AG10803 (cell line): ENCODE measurements around the gene KRT74.

Experiments
- DNase-seq: peaks from one replicate; pipeline ENCODE4 v3.0.0; 2010; ENCODE audit warnings: low read depth
- H3K4me3 ChIP-seq: 2 replicates; pipeline ENCODE4 v1.5.1; 2011; ENCODE audit warnings: mild to moderate bottlenecking, low read length, control low read depth
- TF ChIP-seq, protein P1 (sequence below): conservative IDR thresholded peaks from 2 replicates; pipeline ENCODE4 v1.5.1; 2011; ENCODE audit warnings: mild to moderate bottlenecking, low read length, control low read depth, inconsistent platforms

Gene KRT74

DNA sequence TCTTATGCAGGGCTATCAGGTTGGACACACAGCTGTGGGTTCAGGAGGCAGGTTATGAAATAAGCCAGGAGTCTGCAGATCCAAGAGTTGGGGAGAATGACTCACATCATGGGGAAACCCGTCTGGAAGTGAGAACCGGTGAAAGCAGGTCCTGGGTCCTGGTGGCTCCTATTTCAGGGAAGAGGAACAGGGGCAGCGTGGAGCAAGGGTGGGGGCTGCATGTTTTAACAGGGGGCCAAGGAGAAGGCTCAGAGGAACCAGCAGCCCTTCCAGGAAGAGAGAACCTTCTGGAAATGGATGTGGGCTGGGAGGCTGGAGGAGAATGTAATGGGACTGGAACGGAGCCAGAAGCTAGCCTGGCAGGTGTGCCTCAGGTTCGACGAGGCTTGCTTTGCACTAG lies 7.8 kb upstream of the KRT74 start:
- H3K4me3 ChIP-seq = no peak overlapping the region
- DNase-seq = peak; percentile 34
- TF ChIP-seq, protein P1, sequence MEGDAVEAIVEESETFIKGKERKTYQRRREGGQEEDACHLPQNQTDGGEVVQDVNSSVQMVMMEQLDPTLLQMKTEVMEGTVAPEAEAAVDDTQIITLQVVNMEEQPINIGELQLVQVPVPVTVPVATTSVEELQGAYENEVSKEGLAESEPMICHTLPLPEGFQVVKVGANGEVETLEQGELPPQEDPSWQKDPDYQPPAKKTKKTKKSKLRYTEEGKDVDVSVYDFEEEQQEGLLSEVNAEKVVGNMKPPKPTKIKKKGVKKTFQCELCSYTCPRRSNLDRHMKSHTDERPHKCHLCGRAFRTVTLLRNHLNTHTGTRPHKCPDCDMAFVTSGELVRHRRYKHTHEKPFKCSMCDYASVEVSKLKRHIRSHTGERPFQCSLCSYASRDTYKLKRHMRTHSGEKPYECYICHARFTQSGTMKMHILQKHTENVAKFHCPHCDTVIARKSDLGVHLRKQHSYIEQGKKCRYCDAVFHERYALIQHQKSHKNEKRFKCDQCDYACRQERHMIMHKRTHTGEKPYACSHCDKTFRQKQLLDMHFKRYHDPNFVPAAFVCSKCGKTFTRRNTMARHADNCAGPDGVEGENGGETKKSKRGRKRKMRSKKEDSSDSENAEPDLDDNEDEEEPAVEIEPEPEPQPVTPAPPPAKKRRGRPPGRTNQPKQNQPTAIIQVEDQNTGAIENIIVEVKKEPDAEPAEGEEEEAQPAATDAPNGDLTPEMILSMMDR = no peak

DNA sequence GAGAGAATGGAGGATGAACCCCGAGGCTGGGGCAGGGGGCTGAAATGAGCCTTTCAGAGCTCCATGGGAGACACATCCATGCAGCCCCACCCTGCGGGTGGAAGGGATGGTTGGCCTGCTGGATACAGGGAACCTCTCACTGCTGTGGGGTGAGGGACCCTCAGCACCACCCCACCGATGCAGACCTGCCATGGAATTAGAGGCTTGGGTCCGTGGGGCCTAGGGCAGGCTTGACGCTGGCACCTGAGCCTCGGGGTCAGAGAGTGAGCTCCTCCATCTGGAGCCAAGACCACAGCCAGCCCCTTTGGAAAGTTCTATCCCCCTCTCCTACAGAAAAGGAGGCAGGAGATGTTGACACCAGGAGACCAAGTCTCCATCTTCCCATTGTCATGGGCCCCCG lies 7.4 kb upstream of the KRT74 start:
- no peak for DNase-seq
- TF ChIP-seq, protein P1 = no peak
- no peak overlapping the region for H3K4me3 ChIP-seq

DNA sequence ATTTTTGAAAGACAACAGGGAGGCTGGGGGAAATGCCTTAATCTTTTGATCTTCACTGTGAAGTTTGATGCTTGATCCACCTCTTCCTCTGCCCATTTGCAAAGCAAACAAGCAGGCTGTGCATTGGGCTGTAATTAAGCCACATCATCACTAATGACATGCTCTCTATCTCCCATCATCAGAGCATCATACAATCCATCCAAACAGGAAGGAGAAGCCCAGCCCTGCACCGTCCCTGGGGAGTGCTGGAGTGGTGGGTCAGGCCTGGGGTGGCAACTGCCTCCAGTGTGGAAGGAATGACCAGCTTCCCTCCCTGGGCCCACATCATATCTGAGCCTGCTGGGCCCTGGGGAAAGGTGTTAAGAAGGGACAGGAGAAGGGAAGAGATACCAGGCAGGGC lies 6.9 kb upstream of the KRT74 start:
- H3K4me3 ChIP-seq = no peak overlapping the region
- DNase-seq = no peak
- TF ChIP-seq, protein P1 = no peak

DNA sequence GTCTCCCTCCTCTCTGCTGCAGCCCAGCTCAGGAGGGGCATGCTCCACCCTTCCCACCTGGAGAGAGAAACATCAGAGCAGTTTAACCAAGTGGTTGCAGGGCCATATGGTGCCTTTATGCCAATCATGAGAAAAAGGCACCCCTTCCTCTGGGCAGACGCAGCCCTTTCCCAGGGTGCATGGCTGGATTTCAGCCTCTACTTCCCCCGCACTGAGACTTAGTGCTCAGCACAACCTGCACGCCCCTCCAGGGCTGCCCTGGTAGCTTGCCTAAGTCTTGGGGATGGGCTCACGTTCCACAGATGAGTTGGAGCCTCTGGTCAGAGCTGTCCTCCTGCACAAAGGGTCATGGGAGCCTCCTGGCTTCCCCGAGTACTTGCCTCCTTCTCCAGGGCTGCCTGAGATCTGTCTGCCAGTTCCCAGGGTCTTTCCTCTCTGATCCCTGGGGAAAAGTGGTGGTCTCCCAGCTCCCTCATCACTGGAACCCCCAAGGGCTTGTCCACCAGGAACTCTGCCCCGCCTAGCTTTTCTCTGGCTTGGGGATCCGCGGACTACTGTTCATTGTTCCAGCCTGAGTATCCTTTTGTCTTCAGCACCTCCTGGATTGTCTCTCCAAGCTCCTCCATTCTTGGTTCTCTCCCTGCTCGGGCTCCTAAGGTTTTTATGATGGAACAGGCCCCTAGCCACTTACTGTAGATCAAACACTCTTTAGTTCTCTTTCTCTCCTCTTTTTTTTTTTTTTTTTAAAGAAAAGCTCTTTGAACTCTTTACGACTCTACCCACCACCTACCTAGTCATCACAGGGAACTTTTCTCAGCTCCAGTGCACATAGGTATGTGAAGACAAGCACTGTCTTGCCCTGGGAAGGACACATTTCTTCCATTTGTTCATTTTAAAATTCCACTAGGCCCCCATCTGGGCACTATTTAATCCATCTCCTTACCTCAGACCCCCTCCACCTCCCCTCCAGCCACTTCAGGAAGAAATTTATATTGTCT lies 6.1 kb upstream of the KRT74 start:
- no peak overlapping the region for H3K4me3 ChIP-seq
- no peak for DNase-seq
- TF ChIP-seq, protein P1 = no peak

DNA sequence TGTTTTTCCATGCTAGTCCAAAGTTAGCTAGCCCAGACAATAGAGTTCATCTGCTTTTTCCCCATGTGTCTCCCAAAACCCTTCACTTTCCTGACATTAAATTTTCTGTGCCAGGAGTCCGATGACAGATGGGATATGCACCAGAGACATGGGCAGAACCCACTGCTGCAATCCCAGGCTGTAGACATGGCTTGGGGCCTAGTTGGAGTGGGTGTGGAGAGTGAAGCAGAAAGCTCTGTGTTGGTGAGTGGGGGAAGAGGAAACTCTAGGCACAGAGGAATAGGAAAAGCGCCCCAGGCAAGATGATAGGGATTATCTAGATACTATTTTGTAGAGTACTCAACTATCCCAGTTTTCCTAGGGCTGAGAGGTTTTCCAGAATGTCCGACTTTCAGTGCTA lies 4.8 kb upstream of the KRT74 start:
- DNase-seq = no peak
- TF ChIP-seq, protein P1 = no peak
- no peak overlapping the region for H3K4me3 ChIP-seq

DNA sequence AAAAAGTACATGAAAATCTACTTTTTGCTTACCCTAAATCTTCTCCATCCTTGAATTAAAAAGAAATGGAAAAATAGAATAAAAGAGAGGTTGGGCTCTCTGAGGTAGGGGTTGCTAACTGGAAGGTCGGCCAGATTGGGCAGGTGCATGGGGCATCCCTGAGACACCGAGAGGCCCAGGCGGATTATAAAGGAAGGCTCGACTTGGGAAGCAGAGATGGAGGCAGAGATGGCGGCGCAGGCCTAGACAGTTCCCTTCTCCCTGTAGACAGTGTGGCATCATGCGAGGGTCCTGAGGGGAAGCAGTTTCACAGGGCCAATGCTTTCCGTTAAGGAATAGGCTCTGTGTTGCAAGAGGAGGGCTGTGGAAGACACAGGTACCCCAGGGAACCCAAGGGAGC lies 3.7 kb upstream of the KRT74 start:
- H3K4me3 ChIP-seq = no peak overlapping the region
- no peak for DNase-seq
- TF ChIP-seq, protein P1 = no peak

DNA sequence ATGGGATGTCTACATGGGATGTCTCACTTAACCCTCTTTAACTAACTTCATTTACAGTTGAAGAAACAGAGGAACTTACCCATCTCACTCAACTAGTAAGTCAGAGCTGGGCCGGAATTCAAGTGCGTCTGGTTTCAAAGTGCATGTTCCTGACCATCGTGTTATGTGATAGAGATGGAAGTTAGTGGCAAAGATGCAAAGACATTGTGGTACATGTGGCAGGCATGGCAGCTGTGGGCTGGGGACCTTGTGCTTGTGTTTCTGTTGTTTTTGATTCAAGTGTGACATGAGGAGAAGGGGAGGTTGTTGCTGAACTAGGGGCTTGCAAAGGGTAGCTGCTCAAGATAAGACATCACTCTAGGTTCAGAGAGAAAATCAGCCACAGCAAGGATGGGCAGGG lies 2.3 kb upstream of the KRT74 start:
- no peak overlapping the region for H3K4me3 ChIP-seq
- TF ChIP-seq, protein P1 = no peak
- no peak for DNase-seq
